ENCODE data around the gene PTPDC1.

GRCh38 chr9:94034511-94034910 is 49.8 kb upstream of the PTPDC1 start:
- TF ChIP-seq POLR2AphosphoS5 (IDR thresholded peaks at IDR 0.05) = no peak
- TF ChIP-seq CTCF (IDR thresholded peaks at IDR 0.05) = no peak
- TF ChIP-seq EP300 (IDR thresholded peaks at IDR 0.05) = no peak

Data from gastroesophageal sphincter (tissue), 3 donors.